Astrocyte (in vitro differentiated cells and primary cell): ENCODE measurements around the gene SRCIN1. TPM values are rescaled to one million over a fixed set of nuclear protein-coding genes. Genes with fewer than 3 reads are reported as not detected.

Experiments used
- DNase-seq: peaks from one replicate; pipeline ENCODE4 v3.0.0-alpha.2; 2010; ENCODE audit warnings: low read depth
- FAIRE-seq: peaks from 2 replicates; lab custom pipeline; 2011; peaks lifted over from hg19 to GRCh38; lab: Jason Lieb, UNC
- H2AFZ ChIP-seq: 2 replicates; pipeline ENCODE4 v1.6.0; 2012; ENCODE audit warnings: low read depth, low read length, inconsistent platforms
- H3K27ac ChIP-seq: 2 replicates; pipeline ENCODE4 v1.5.1; 2011; ENCODE audit warnings: low read depth, low read length, inconsistent platforms
- H3K27me3 ChIP-seq: 2 replicates; pipeline ENCODE4 v1.6.0; 2011; ENCODE audit warnings: low read length, inconsistent platforms; ENCODE audit not compliant: insufficient read depth
- H3K36me3 ChIP-seq: 2 replicates; pipeline ENCODE4 v1.5.1; 2011; ENCODE audit warnings: low read length, inconsistent platforms; ENCODE audit not compliant: insufficient read depth
- H3K4me1 ChIP-seq: 2 replicates; pipeline ENCODE4 v1.5.1; 2011; ENCODE audit warnings: low read length, inconsistent platforms; ENCODE audit not compliant: insufficient read depth
- H3K4me2 ChIP-seq: 2 replicates; pipeline ENCODE4 v1.6.0; 2012; ENCODE audit warnings: low read length, inconsistent platforms
- H3K4me3 ChIP-seq: 2 replicates; pipeline ENCODE4 v1.5.1; 2011; ENCODE audit warnings: low read depth, mild to moderate bottlenecking, low read length, inconsistent platforms; ENCODE audit not compliant: insufficient read depth
- H3K79me2 ChIP-seq: 2 replicates; pipeline ENCODE4 v1.6.0; 2012; ENCODE audit warnings: mild to moderate bottlenecking, low read length, inconsistent platforms; ENCODE audit not compliant: insufficient read depth
- H3K9ac ChIP-seq: 2 replicates; pipeline ENCODE4 v1.6.0; 2012; ENCODE audit warnings: mild to moderate bottlenecking, low read length, inconsistent platforms
- H3K9me3 ChIP-seq: 2 replicates; pipeline ENCODE4 v1.5.1; 2012; ENCODE audit warnings: low read depth, mild to moderate bottlenecking, low read length, inconsistent platforms; ENCODE audit not compliant: insufficient read depth
- H4K20me1 ChIP-seq: 2 replicates; pipeline ENCODE4 v1.6.0; 2012; ENCODE audit warnings: low read length, inconsistent platforms; ENCODE audit not compliant: insufficient read depth
- H3K27ac Mint-ChIP-seq: one replicate; pipeline ENCODE4 v1.8.0; 2021; ENCODE audit warnings: mild to moderate bottlenecking, mixed read lengths; ENCODE audit not compliant: unreplicated experiment
- H3K27me3 Mint-ChIP-seq: one replicate; pipeline ENCODE4 v1.8.0; 2021; ENCODE audit warnings: low read depth, mixed read lengths; ENCODE audit not compliant: unreplicated experiment
- H3K36me3 Mint-ChIP-seq: one replicate; pipeline ENCODE4 v1.8.0; 2021; ENCODE audit warnings: low read depth, mixed read lengths; ENCODE audit not compliant: unreplicated experiment
- H3K4me1 Mint-ChIP-seq: one replicate; pipeline ENCODE4 v1.8.0; 2021; ENCODE audit warnings: low read depth, mixed read lengths; ENCODE audit not compliant: unreplicated experiment
- H3K4me3 Mint-ChIP-seq: one replicate; pipeline ENCODE4 v1.8.0; 2021; ENCODE audit warnings: mild to moderate bottlenecking, moderate library complexity, mixed read lengths; ENCODE audit not compliant: unreplicated experiment
- H3K9me3 Mint-ChIP-seq: one replicate; pipeline ENCODE4 v1.8.0; 2021; ENCODE audit warnings: mild to moderate bottlenecking, mixed read lengths; ENCODE audit not compliant: unreplicated experiment
- CTCF ChIP-seq: IDR thresholded peaks from 2 replicates; pipeline ENCODE4 v1.5.1; 2011; ENCODE audit warnings: low read depth, mild to moderate bottlenecking, inconsistent platforms, low read length, moderate library complexity; ENCODE audit not compliant: insufficient read depth
- EZH2 ChIP-seq: IDR thresholded peaks from 2 replicates; pipeline ENCODE4 v1.6.1; 2012; ENCODE audit warnings: mild to moderate bottlenecking, low read length, inconsistent platforms; ENCODE audit not compliant: insufficient read depth
- total RNA-seq: library from RNA; stranded (reverse); gene quantifications from 2 replicates; pipeline ENCODE4 v1.2.1, GENCODE V29; 2021

SRCIN1 gene
- total RNA-seq, 1 donor from 2014 or later: 1.5 TPM

DNA sequence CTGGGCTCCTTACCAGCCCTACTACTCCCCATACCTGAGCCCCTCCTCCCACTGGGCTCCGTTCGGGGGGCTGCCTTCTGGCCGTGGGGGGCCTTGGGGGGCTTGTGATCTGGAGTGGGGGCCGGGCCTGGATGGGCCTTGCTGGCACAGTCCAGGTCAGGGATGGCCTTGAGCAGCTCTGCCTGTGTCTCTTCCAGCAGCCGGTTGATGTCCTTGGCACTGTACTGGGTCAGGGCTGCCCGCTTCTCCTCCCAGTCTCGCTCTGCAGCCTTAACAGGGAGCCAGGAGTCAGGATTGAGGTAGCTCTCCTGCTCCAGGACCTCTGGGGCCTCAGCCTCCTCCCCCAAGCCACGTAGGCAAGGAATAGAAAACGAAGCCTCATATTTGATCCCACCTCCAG, 54.6 kb downstream of the SRCIN1 start:
- no peak overlapping the region for H3K4me2 ChIP-seq
- H3K27ac Mint-ChIP-seq: no peak overlapping the region
- H3K27ac ChIP-seq: no peak overlapping the region
- DNase-seq (no peak), FAIRE-seq (no peak)
- no peak overlapping the region for H3K9ac ChIP-seq
- no peak overlapping the region for H3K4me3 Mint-ChIP-seq
- peaks cover 68% of the 10 kb centered on the region for H3K27me3 Mint-ChIP-seq
- H3K36me3 Mint-ChIP-seq: no peaks in the 10 kb centered on the region
- H3K36me3 ChIP-seq: no peaks in the 10 kb centered on the region
- H3K4me1 ChIP-seq: no peaks in the 10 kb centered on the region
- H4K20me1 ChIP-seq: no peaks in the 10 kb centered on the region
- H3K27me3 ChIP-seq: peaks cover 10% of the 10 kb centered on the region
- H3K79me2 ChIP-seq: no peaks in the 10 kb centered on the region
- H3K9me3 ChIP-seq: no peaks in the 10 kb centered on the region
- TF ChIP-seq EZH2 (no peak), CTCF (no peak)
- H2AFZ ChIP-seq: no peak overlapping the region
- no peaks in the 10 kb centered on the region for H3K9me3 Mint-ChIP-seq
- H3K4me1 Mint-ChIP-seq: peaks cover 4% of the 10 kb centered on the region
- H3K4me3 ChIP-seq: no peak overlapping the region

DNA sequence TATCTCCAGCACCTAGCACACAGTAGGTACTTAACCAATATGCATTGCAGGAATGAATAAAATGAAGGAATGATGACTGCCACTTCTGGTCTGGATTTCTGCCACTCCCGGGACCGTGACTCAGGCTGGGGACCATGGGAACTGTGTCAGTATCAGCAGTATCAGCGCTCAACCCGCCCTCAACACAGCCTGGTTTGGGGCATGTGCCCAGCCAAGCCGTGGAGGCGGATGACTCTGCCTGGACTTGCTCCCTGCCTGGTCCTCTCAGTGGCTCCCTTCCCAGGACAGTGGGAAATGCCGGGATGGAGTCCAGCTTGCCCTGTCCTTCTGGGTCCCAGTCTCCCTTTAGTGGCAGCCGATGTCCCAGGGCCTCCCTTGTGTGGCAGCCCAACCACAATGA, 55.1 kb downstream of the SRCIN1 start:
- Histone ChIP-seq H3K4me3 (no peak overlapping the region), H3K9me3 (no peaks in the 10 kb centered on the region), H3K4me2 (no peak overlapping the region), H3K27me3 (peaks cover 10% of the 10 kb centered on the region), H3K9ac (no peak overlapping the region), H3K79me2 (no peaks in the 10 kb centered on the region), H3K27ac (no peak overlapping the region), H2AFZ (no peak overlapping the region), H4K20me1 (no peaks in the 10 kb centered on the region), H3K36me3 (no peaks in the 10 kb centered on the region), H3K4me1 (no peaks in the 10 kb centered on the region)
- Mint-ChIP-seq H3K4me3 (no peak overlapping the region), H3K9me3 (no peaks in the 10 kb centered on the region), H3K27ac (no peak overlapping the region), H3K27me3 (peaks cover 69% of the 10 kb centered on the region), H3K36me3 (no peaks in the 10 kb centered on the region), H3K4me1 (peaks cover 4% of the 10 kb centered on the region)
- peak; percentile 78 for DNase-seq
- TF ChIP-seq EZH2 (no peak), CTCF (no peak)
- no peak for FAIRE-seq

DNA sequence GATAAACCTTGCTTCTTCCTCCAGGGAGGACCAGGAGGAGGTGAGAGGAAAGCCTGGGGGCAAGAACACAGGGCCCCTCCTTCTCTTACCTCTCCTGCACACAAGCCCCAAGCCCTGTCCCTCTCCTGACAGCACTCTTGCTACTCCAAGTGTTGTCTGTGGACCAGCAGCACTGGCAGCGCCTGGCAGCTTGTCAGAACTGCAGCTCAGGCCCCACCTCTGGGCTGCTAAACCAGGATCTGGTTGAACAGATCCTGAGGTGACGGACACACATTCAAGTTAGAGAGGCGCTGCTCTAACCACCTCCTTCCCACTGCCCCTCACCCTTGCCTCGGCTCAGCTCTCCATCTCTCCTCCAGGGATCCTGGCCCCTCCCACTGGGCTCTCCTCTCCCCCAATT, 56.5 kb downstream of the SRCIN1 start:
- Histone ChIP-seq H3K36me3 (no peaks in the 10 kb centered on the region), H3K79me2 (no peaks in the 10 kb centered on the region), H4K20me1 (no peaks in the 10 kb centered on the region), H3K4me1 (no peaks in the 10 kb centered on the region), H3K4me3 (no peak overlapping the region), H3K27ac (no peak overlapping the region), H3K9ac (no peak overlapping the region), H2AFZ (no peak overlapping the region), H3K9me3 (no peaks in the 10 kb centered on the region), H3K4me2 (no peak overlapping the region), H3K27me3 (peaks cover 2% of the 10 kb centered on the region)
- Mint-ChIP-seq H3K36me3 (no peaks in the 10 kb centered on the region), H3K27ac (no peak overlapping the region), H3K9me3 (no peaks in the 10 kb centered on the region), H3K4me3 (no peak overlapping the region), H3K27me3 (peaks cover 58% of the 10 kb centered on the region), H3K4me1 (peaks cover 4% of the 10 kb centered on the region)
- no peak for DNase-seq
- TF ChIP-seq EZH2: no peak
- TF ChIP-seq CTCF: no peak
- no peak for FAIRE-seq
